MM.1S (cell line): ENCODE results near the gene PIK3C3.

Experiments used
- DNase-seq: peaks from one replicate; pipeline ENCODE4 v3.0.0-alpha.2; 2015
- H2AFZ ChIP-seq: fragments of 300-600 bp; sonication (generic); 2 replicates; pipeline ENCODE4 v1.6.0; 2016; ENCODE audit warnings: antibody characterized with exemption, low read length
- H3F3A ChIP-seq: fragments of 300-600 bp; sonication (generic); 2 replicates; pipeline ENCODE4 v1.6.1; 2016; ENCODE audit warnings: mild to moderate bottlenecking, antibody characterized with exemption, low read length, moderate library complexity, mixed read lengths; ENCODE audit not compliant: insufficient read depth
- H3K27ac ChIP-seq: fragments of 300-600 bp; sonication (generic); 2 replicates; pipeline ENCODE4 v1.5.1; 2016; ENCODE audit warnings: mild to moderate bottlenecking, low read length
- H3K27me3 ChIP-seq: fragments of 300-600 bp; sonication (generic); replicated peaks from 2 replicates; pipeline ENCODE4 v1.6.0; 2016; ENCODE audit warnings: low read length; ENCODE audit not compliant: insufficient read depth
- H3K36me3 ChIP-seq: fragments of 300-600 bp; sonication (generic); replicated peaks from 2 replicates; pipeline ENCODE4 v1.6.1; 2016; ENCODE audit warnings: mild to moderate bottlenecking, low read length, mixed read lengths; ENCODE audit not compliant: insufficient read depth
- H3K4me1 ChIP-seq: fragments of 300-600 bp; sonication (generic); 2 replicates; pipeline ENCODE4 v1.6.1; 2016; ENCODE audit warnings: low read length, mixed read lengths
- H3K4me2 ChIP-seq: fragments of 300-600 bp; sonication (generic); 2 replicates; pipeline ENCODE4 v1.6.0; 2016; ENCODE audit warnings: low read depth, low read length
- H3K4me3 ChIP-seq: fragments of 300-600 bp; sonication (generic); 2 replicates; pipeline ENCODE4 v1.5.1; 2016; ENCODE audit warnings: low read length, mixed read lengths
- H3K79me2 ChIP-seq: fragments of 300-600 bp; sonication (generic); 2 replicates; pipeline ENCODE4 v1.6.1; 2016; ENCODE audit warnings: mixed run types, low read length, mixed read lengths
- H3K9ac ChIP-seq: fragments of 300-600 bp; sonication (generic); 2 replicates; pipeline ENCODE4 v1.6.1; 2016; ENCODE audit warnings: low read length, mixed read lengths
- H3K9me2 ChIP-seq: fragments of 300-600 bp; sonication (generic); replicated peaks from 2 replicates; pipeline ENCODE4 v1.6.1; 2016; ENCODE audit warnings: mild to moderate bottlenecking, low read length, mixed read lengths; ENCODE audit not compliant: insufficient read depth
- H3K9me3 ChIP-seq: fragments of 300-600 bp; sonication (generic); replicated peaks from 2 replicates; pipeline ENCODE4 v1.6.1; 2016; ENCODE audit warnings: mild to moderate bottlenecking, low read length, mixed read lengths; ENCODE audit not compliant: insufficient read depth
- H4K20me1 ChIP-seq: fragments of 300-600 bp; sonication (generic); 2 replicates; pipeline ENCODE4 v1.6.1; 2016; ENCODE audit warnings: mild to moderate bottlenecking, low read length, moderate library complexity, mixed read lengths; ENCODE audit not compliant: insufficient read depth
- EZH2 ChIP-seq: fragments of 300-600 bp; sonication (generic); optimal IDR thresholded peaks from 2 replicates; pipeline ENCODE3; 2017; ENCODE audit warnings: low read depth, mild to moderate bottlenecking, antibody characterized with exemption, low read length, mixed read lengths
- EZH2phosphoT487 ChIP-seq: fragments of 300-600 bp; sonication (generic); IDR thresholded peaks from 2 replicates; pipeline ENCODE4 v1.6.1; 2018; ENCODE audit warnings: antibody characterized with exemption, low read length
- TF ChIP-seq, protein P1 (sequence below): fragments of 300-600 bp; sonication (generic); IDR thresholded peaks from 2 replicates; pipeline ENCODE4 v1.5.1; 2016; ENCODE audit warnings: antibody characterized with exemption, low read length, mixed read lengths

PIK3C3 gene

DNA sequence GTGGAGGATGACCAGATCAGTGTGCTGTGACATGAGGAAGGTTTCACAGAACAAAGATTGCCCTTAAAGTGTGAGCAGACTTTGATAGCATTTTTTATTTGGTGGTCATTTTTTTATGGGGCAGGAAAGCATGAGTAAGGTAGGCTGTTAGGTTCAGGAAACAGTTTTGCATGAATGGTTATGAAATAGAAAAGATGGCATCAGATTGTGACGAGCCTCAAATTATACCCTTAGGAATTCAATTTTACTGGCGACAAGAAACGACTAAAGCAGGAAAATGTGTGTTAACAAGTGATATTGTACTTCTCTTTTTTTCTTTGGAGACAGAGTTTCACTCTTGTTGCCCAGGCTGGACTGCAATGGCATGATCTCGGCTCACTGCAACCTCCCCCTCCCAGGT, 44.7 kb downstream of the PIK3C3 start:
- Histone ChIP-seq H3K79me2 (no peaks in the 10 kb centered on the region), H3K9ac (no peak overlapping the region), H4K20me1 (no peaks in the 10 kb centered on the region), H3K9me2 (no peaks in the 10 kb centered on the region), H3K9me3 (no peaks in the 10 kb centered on the region), H3K4me1 (no peaks in the 10 kb centered on the region), H3K4me2 (no peak overlapping the region), H2AFZ (no peak overlapping the region), H3K4me3 (no peak overlapping the region), H3F3A (no peaks in the 10 kb centered on the region), H3K27ac (no peak overlapping the region), H3K27me3 (no peaks in the 10 kb centered on the region), H3K36me3 (no peaks in the 10 kb centered on the region)
- DNase-seq = no peak
- TF ChIP-seq EZH2phosphoT487 = no peak
- no peak for TF ChIP-seq EZH2
- TF ChIP-seq, protein P1, sequence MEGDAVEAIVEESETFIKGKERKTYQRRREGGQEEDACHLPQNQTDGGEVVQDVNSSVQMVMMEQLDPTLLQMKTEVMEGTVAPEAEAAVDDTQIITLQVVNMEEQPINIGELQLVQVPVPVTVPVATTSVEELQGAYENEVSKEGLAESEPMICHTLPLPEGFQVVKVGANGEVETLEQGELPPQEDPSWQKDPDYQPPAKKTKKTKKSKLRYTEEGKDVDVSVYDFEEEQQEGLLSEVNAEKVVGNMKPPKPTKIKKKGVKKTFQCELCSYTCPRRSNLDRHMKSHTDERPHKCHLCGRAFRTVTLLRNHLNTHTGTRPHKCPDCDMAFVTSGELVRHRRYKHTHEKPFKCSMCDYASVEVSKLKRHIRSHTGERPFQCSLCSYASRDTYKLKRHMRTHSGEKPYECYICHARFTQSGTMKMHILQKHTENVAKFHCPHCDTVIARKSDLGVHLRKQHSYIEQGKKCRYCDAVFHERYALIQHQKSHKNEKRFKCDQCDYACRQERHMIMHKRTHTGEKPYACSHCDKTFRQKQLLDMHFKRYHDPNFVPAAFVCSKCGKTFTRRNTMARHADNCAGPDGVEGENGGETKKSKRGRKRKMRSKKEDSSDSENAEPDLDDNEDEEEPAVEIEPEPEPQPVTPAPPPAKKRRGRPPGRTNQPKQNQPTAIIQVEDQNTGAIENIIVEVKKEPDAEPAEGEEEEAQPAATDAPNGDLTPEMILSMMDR = no peak

DNA sequence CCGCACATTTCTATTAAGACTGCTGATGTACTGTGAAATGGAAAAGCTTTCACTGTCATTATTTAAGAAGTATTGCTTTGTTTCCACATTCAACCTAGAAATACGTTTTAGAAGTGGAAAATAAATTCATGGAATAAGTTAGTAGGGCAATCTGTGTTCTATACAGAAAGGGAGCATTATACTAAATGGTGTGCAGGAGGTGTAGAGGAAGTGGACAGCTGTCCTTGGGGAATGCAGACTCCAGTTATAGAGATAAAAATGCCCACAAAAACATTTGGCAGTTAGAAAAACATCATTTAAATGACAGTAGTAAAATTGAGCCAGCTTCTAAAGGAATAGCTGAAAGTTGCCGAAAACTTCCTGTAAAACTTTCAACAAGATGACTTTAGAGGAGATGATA, 46.8 kb downstream of the PIK3C3 start:
- no peaks in the 10 kb centered on the region for H3K36me3 ChIP-seq
- H3K9me3 ChIP-seq = no peaks in the 10 kb centered on the region
- no peak overlapping the region for H3K4me2 ChIP-seq
- H3K79me2 ChIP-seq = no peaks in the 10 kb centered on the region
- no peak overlapping the region for H3K9ac ChIP-seq
- TF ChIP-seq, protein P1 = no peak
- TF ChIP-seq EZH2 (no peak), EZH2phosphoT487 (no peak)
- H3K27me3 ChIP-seq = no peaks in the 10 kb centered on the region
- no peak for DNase-seq
- no peak overlapping the region for H3K4me3 ChIP-seq
- no peaks in the 10 kb centered on the region for H4K20me1 ChIP-seq
- H3K4me1 ChIP-seq = 0 out of 2 replicates have a peak, but pooled peaks cover 3% of the 10 kb centered on the region
- no peak overlapping the region for H2AFZ ChIP-seq
- no peak overlapping the region for H3K27ac ChIP-seq
- H3K9me2 ChIP-seq = no peaks in the 10 kb centered on the region
- no peaks in the 10 kb centered on the region for H3F3A ChIP-seq

DNA sequence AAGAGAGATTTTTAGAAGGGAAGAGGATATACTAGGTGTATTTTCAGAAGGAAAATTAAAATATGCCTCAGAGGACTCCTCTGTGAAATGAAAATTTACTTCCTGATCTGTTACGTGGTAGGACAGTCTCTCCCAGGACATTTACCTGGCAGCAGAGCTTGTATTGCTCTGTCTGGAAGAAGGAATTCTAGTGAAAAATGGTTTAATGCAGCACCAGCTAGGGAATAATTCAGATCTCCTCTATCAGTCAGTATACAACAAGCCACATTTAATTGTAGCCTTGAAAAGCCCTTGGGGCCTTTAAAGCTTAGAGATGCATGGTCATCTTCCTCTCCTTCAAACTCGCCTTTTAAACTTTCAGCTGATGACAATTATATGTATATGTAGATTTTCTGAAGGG, 49.6 kb downstream of the PIK3C3 start:
- H3K9me2 ChIP-seq = no peaks in the 10 kb centered on the region
- TF ChIP-seq, protein P1 = no peak
- no peak for TF ChIP-seq EZH2
- TF ChIP-seq EZH2phosphoT487 = no peak
- H3K9ac ChIP-seq = no peak overlapping the region
- H3K4me3 ChIP-seq = no peak overlapping the region
- H3K79me2 ChIP-seq = no peaks in the 10 kb centered on the region
- H3F3A ChIP-seq = no peaks in the 10 kb centered on the region
- no peak overlapping the region for H3K4me2 ChIP-seq
- no peaks in the 10 kb centered on the region for H3K36me3 ChIP-seq
- 0 out of 2 replicates have a peak, but pooled peaks cover 3% of the 10 kb centered on the region for H3K4me1 ChIP-seq
- no peak for DNase-seq
- H2AFZ ChIP-seq = no peak overlapping the region
- H3K9me3 ChIP-seq = no peaks in the 10 kb centered on the region
- no peak overlapping the region for H3K27ac ChIP-seq
- no peaks in the 10 kb centered on the region for H4K20me1 ChIP-seq
- H3K27me3 ChIP-seq = no peaks in the 10 kb centered on the region
